HEK293 (cell line): ENCODE results near the gene SPTBN5.

Experiments
- CTCF ChIP-seq: fragments of 450-650 bp; formaldehyde crosslinking; IDR thresholded peaks from 2 replicates; pipeline ENCODE4 v1.5.1; 2016; ENCODE audit warnings: missing biosample characterization, missing genetic modification characterization
- SETDB1 ChIP-seq: IDR thresholded peaks from one replicate; pipeline ENCODE4 v1.6.1; 2017; ENCODE audit warnings: mild to moderate bottlenecking, low read length, moderate library complexity, mixed read lengths; ENCODE audit not compliant: insufficient read length
- ZNF280D ChIP-seq: fragments of 450-650 bp; formaldehyde crosslinking; IDR thresholded peaks from 2 replicates; pipeline ENCODE4 v1.5.1; 2016; ENCODE audit warnings: missing biosample characterization, missing genetic modification characterization
- ZNF292 ChIP-seq: fragments of 450-650 bp; formaldehyde crosslinking; IDR thresholded peaks from 2 replicates; pipeline ENCODE4 v1.5.1; 2016; ENCODE audit warnings: low read depth, missing biosample characterization, missing genetic modification characterization, borderline replicate concordance
- ZNF302 ChIP-seq: fragments of 450-650 bp; formaldehyde crosslinking; IDR thresholded peaks from 2 replicates; pipeline ENCODE4 v1.5.1; 2016; ENCODE audit warnings: missing biosample characterization, missing genetic modification characterization, low read depth
- ZNF596 ChIP-seq: fragments of 450-650 bp; IDR thresholded peaks from 2 replicates; pipeline ENCODE4 v1.5.0; 2018; ENCODE audit warnings: missing biosample characterization, mild to moderate bottlenecking, missing genetic modification characterization, moderate library complexity

- TF ChIP-seq CTCF (tag by site-specific recombination) (no peak), ZNF292 (tag by site-specific recombination) (no peak), ZNF280D (tag by site-specific recombination) (no peak), SETDB1 (no peak), ZNF596 (no peak), ZNF302 (tag by site-specific recombination) (no peak)
These were observed 32.0 kb downstream of the SPTBN5 start for GRCh38 chr15:41861736-41862356.
